Measurements from ENCODE around the gene LINC00237. TPM values are rescaled to one million over a fixed set of nuclear protein-coding genes. Genes with fewer than 3 reads are reported as not detected.
A peak's percentile ranks its signal among the peaks of the same experiment; 100 is the strongest.

Gene LINC00237
- total and polyA plus RNA-seq, 2 donors from 2014 or later: not detected

GRCh38 chr20:21063276-21063675, 42.9 kb downstream of the LINC00237 start:
- FAIRE-seq (no peak), DNase-seq (no peak)
- Histone ChIP-seq H3K27me3 (ENCODE audit: control insufficient read depth, insufficient read depth, low read length) (no peaks in the 10 kb centered on the region), H3K9ac (ENCODE audit: low read length in 3 of 3) (no peak overlapping the region), H3K4me3 (ENCODE audit: low read length in 3 of 3) (no peak overlapping the region), H3K4me1 (ENCODE audit: control insufficient read depth in 2 of 3, insufficient read depth in 2 of 3, low read depth in 1 of 3, low read length in 3 of 3) (no peaks in the 10 kb centered on the region), H3K9me3 (ENCODE audit: control insufficient read depth in 2 of 3, insufficient read depth in 1 of 3, low read length in 3 of 3) (no peaks in the 10 kb centered on the region), H3K27ac (ENCODE audit: low read depth in 2 of 2, low read length in 2 of 2) (no peak overlapping the region), H3K36me3 (ENCODE audit: control insufficient read depth in 2 of 3, insufficient read depth in 3 of 3, low read length in 3 of 3) (no peaks in the 10 kb centered on the region)
- no peak for TF ChIP-seq CTCF (IDR thresholded peaks at IDR 0.05; ENCODE audit: borderline replicate concordance, extremely low read depth, insufficient read depth)
- intact Hi-C loops (cut with DNase I): no loop called here

DNA sequence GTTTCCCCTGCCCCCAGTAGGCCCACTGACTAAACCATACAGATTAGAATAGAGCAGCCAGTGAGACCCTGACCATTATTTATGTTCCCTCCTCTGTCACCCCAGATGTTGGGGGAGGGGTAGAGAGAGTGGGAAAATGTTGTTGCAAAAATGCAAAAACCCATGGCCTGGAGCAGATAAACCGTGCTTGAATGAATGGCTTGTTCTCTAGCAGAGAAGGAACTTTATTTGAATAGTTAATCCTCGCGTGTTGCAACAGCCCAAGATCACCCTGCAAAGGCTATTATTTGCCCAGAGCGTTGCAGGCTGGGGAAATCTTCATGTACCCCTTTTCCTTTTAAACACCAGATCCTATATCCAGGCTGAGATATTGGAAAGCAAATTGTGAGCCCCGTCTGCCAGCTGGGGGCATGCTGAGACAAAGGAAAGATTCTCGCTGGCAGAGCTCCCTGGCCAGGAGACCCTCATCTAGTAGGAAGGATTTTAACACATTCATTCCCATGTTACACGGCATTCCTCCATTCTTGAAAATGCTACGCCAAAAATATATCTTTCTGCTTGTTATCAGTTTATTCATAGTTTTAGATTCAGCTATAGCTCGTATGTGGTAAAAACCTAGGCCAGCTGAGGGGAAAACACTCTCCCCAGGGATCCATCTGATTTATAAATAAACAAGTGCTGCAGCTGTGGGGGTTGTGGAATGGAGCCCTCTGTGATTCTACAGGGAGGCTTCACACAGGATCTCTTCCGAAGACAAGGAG, 53.0 kb downstream of the LINC00237 start:
- Histone ChIP-seq H3K9me3 (ENCODE audit: control insufficient read depth in 2 of 3, insufficient read depth in 1 of 3, low read length in 3 of 3) (no peaks in the 10 kb centered on the region), H3K4me3 (ENCODE audit: low read length in 3 of 3) (no peak overlapping the region), H3K4me1 (ENCODE audit: control insufficient read depth in 2 of 3, insufficient read depth in 2 of 3, low read depth in 1 of 3, low read length in 3 of 3) (no peaks in the 10 kb centered on the region), H3K36me3 (ENCODE audit: control insufficient read depth in 2 of 3, insufficient read depth in 3 of 3, low read length in 3 of 3) (no peaks in the 10 kb centered on the region), H3K27ac (ENCODE audit: low read depth in 2 of 2, low read length in 2 of 2) (no peak overlapping the region), H3K27me3 (ENCODE audit: control insufficient read depth, insufficient read depth, low read length) (no peaks in the 10 kb centered on the region), H3K9ac (ENCODE audit: low read length in 3 of 3) (no peak overlapping the region)
- intact Hi-C loops (cut with DNase I): no loop called here
- FAIRE-seq (no peak), DNase-seq (peak in 3 of 5 donors; percentile 45 to 51 (median 45))
- no peak for TF ChIP-seq CTCF (IDR thresholded peaks at IDR 0.05; ENCODE audit: borderline replicate concordance, extremely low read depth, insufficient read depth)

- FAIRE-seq (no peak), DNase-seq (no peak)
- intact Hi-C loops (cut with DNase I): no loop called here
- Histone ChIP-seq H3K4me3 (ENCODE audit: low read length in 3 of 3) (no peak overlapping the region), H3K27ac (ENCODE audit: low read depth in 2 of 2, low read length in 2 of 2) (no peak overlapping the region), H3K36me3 (ENCODE audit: control insufficient read depth in 2 of 3, insufficient read depth in 3 of 3, low read length in 3 of 3) (no peaks in the 10 kb centered on the region), H3K9ac (ENCODE audit: low read length in 3 of 3) (no peak overlapping the region), H3K27me3 (ENCODE audit: control insufficient read depth, insufficient read depth, low read length) (no peaks in the 10 kb centered on the region), H3K9me3 (ENCODE audit: control insufficient read depth in 2 of 3, insufficient read depth in 1 of 3, low read length in 3 of 3) (no peaks in the 10 kb centered on the region), H3K4me1 (ENCODE audit: control insufficient read depth in 2 of 3, insufficient read depth in 2 of 3, low read depth in 1 of 3, low read length in 3 of 3) (no peaks in the 10 kb centered on the region)
- no peak for TF ChIP-seq CTCF (IDR thresholded peaks at IDR 0.05; ENCODE audit: borderline replicate concordance, extremely low read depth, insufficient read depth)
These were observed 53.5 kb downstream of the LINC00237 start for GRCh38 chr20:21052686-21053001.

DNA sequence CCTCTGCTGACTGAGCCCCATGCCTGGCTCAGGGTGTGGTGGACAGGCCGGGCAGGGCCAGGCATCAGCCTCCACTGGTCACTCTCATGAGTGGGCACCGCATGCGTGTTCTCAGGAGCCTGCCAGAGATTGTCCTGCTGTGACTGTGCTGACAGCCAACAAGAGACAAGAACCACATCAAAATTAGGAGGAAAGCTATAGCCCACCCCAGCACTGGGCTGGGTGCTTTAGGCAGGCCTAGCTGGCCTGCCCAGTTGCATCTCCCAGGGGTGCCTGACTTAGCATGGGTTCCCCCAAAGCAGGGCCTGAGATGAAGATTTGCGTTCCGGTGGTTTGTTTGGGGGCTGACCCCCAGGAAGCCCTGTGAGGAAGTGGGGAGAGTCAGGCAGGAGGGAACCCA, 53.9 kb downstream of the LINC00237 start:
- Histone ChIP-seq H3K9ac (ENCODE audit: low read length in 3 of 3) (no peak overlapping the region), H3K27me3 (ENCODE audit: control insufficient read depth, insufficient read depth, low read length) (no peaks in the 10 kb centered on the region), H3K4me3 (ENCODE audit: low read length in 3 of 3) (no peak overlapping the region), H3K9me3 (ENCODE audit: control insufficient read depth in 2 of 3, insufficient read depth in 1 of 3, low read length in 3 of 3) (no peaks in the 10 kb centered on the region), H3K36me3 (ENCODE audit: control insufficient read depth in 2 of 3, insufficient read depth in 3 of 3, low read length in 3 of 3) (no peaks in the 10 kb centered on the region), H3K4me1 (ENCODE audit: control insufficient read depth in 2 of 3, insufficient read depth in 2 of 3, low read depth in 1 of 3, low read length in 3 of 3) (no peaks in the 10 kb centered on the region), H3K27ac (ENCODE audit: low read depth in 2 of 2, low read length in 2 of 2) (no peak overlapping the region)
- TF ChIP-seq CTCF (IDR thresholded peaks at IDR 0.05; ENCODE audit: borderline replicate concordance, extremely low read depth, insufficient read depth): no peak
- intact Hi-C loops (cut with DNase I): no loop called here
- FAIRE-seq: no peak
- no peak for DNase-seq

Measured in kidney (tissue), 14 donors.